BE2C (cell line): ENCODE measurements around the gene ASTL.

Experiments
- DNase-seq: peaks from one replicate; pipeline ENCODE4 v3.0.0-alpha.2; 2020
- H3K27me3 ChIP-seq: fragments of 250-450 bp; sonication (Bioruptor Pico); 2 replicates; pipeline ENCODE4 v1.5.1; 2020; ENCODE audit warnings: mild to moderate bottlenecking
- H3K36me3 ChIP-seq: fragments of 250-450 bp; sonication (Bioruptor Pico); 2 replicates; pipeline ENCODE4 v1.5.1; 2020; ENCODE audit warnings: mild to moderate bottlenecking
- H3K4me1 ChIP-seq: fragments of 250-450 bp; sonication (Bioruptor Pico); 2 replicates; pipeline ENCODE4 v1.5.1; 2020
- H3K4me3 ChIP-seq: 2 replicates; pipeline ENCODE4 v1.5.1; 2011; ENCODE audit warnings: low read depth, low read length
- H3K9me3 ChIP-seq: fragments of 250-450 bp; sonication (Bioruptor Pico); 2 replicates; pipeline ENCODE4 v1.5.1; 2020
- TF ChIP-seq, protein P1 (sequence below): IDR thresholded peaks from 2 replicates; pipeline ENCODE4 v1.5.1; 2012; ENCODE audit warnings: mild to moderate bottlenecking, low read depth, low read length

Gene ASTL

GRCh38 chr2:96139181-96139758, 968 bp upstream of the ASTL start:
- Histone ChIP-seq H3K27me3 (no peaks in the 10 kb centered on the region), H3K36me3 (no peaks in the 10 kb centered on the region), H3K4me1 (no peaks in the 10 kb centered on the region), H3K9me3 (no peaks in the 10 kb centered on the region), H3K4me3 (no peak overlapping the region)
- TF ChIP-seq, protein P1, sequence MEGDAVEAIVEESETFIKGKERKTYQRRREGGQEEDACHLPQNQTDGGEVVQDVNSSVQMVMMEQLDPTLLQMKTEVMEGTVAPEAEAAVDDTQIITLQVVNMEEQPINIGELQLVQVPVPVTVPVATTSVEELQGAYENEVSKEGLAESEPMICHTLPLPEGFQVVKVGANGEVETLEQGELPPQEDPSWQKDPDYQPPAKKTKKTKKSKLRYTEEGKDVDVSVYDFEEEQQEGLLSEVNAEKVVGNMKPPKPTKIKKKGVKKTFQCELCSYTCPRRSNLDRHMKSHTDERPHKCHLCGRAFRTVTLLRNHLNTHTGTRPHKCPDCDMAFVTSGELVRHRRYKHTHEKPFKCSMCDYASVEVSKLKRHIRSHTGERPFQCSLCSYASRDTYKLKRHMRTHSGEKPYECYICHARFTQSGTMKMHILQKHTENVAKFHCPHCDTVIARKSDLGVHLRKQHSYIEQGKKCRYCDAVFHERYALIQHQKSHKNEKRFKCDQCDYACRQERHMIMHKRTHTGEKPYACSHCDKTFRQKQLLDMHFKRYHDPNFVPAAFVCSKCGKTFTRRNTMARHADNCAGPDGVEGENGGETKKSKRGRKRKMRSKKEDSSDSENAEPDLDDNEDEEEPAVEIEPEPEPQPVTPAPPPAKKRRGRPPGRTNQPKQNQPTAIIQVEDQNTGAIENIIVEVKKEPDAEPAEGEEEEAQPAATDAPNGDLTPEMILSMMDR = no peak
- no peak for DNase-seq

- no peaks in the 10 kb centered on the region for H3K36me3 ChIP-seq
- DNase-seq = no peak
- H3K4me1 ChIP-seq = no peaks in the 10 kb centered on the region
- no peaks in the 10 kb centered on the region for H3K9me3 ChIP-seq
- TF ChIP-seq, protein P1 = no peak
- no peaks in the 10 kb centered on the region for H3K27me3 ChIP-seq
- H3K4me3 ChIP-seq = no peak overlapping the region
Observed at GRCh38 chr2:96137321-96138178, 752 bp downstream of the ASTL start.

- peak; percentile 23 for DNase-seq
- TF ChIP-seq, protein P1 = no peak
- Histone ChIP-seq H3K27me3 (no peaks in the 10 kb centered on the region), H3K4me3 (no peak overlapping the region), H3K9me3 (no peaks in the 10 kb centered on the region), H3K36me3 (no peaks in the 10 kb centered on the region), H3K4me1 (no peaks in the 10 kb centered on the region)
Observed at GRCh38 chr2:96136129-96136720, 2.1 kb downstream of the ASTL start.

- no peaks in the 10 kb centered on the region for H3K27me3 ChIP-seq
- TF ChIP-seq, protein P1 = no peak
- H3K4me1 ChIP-seq = no peaks in the 10 kb centered on the region
- H3K9me3 ChIP-seq = no peaks in the 10 kb centered on the region
- no peak overlapping the region for H3K4me3 ChIP-seq
- H3K36me3 ChIP-seq = no peaks in the 10 kb centered on the region
- no peak for DNase-seq
Observed at GRCh38 chr2:96135621-96136020, 2.7 kb downstream of the ASTL start.

DNA sequence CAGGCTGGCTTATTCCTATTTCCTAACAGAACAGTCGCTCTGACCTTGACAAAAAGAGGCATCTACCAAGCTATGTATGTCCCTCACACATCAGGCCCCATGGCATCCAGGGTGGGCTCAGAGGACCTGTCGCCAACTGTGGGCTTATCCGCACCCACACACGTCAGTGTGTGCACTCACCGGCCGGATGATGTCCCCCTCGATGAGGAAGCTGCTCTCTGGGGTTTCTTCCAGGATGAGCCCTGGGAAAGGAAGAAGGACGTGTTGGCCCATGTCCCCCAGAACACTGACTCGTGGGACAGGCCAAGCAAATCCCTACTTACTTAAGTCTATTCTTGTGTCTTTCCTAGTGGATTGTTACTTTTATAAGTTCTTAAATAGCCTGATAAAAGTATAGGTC, 3.1 kb downstream of the ASTL start:
- no peaks in the 10 kb centered on the region for H3K27me3 ChIP-seq
- TF ChIP-seq, protein P1 = no peak
- no peak for DNase-seq
- H3K4me1 ChIP-seq = no peaks in the 10 kb centered on the region
- H3K36me3 ChIP-seq = no peaks in the 10 kb centered on the region
- no peak overlapping the region for H3K4me3 ChIP-seq
- no peaks in the 10 kb centered on the region for H3K9me3 ChIP-seq

DNA sequence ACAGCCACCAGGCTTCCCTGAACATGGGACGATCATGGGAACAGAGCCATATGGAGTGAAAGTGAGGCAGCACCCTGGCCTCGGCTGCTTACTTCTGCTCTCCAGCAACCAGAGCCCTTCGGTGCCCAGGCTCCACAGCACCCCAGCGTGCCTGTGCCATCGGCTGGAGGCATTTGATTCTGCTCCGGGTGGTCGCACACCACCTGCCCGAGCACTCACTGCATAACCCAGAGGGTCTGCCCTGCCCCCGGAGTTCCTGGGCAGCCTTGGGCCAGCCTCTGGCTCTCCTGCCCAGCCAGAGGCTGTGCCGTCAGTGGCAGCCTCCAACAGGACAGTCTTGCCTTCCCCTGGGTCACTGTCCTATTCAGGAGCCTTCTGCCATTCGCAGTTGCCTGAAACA, 3.9 kb downstream of the ASTL start:
- Histone ChIP-seq H3K9me3 (no peaks in the 10 kb centered on the region), H3K36me3 (no peaks in the 10 kb centered on the region), H3K4me1 (no peaks in the 10 kb centered on the region), H3K27me3 (no peaks in the 10 kb centered on the region), H3K4me3 (no peak overlapping the region)
- TF ChIP-seq, protein P1 = no peak
- no peak for DNase-seq
